Measurements from ENCODE around the gene CD22.

CD22 gene

DNA sequence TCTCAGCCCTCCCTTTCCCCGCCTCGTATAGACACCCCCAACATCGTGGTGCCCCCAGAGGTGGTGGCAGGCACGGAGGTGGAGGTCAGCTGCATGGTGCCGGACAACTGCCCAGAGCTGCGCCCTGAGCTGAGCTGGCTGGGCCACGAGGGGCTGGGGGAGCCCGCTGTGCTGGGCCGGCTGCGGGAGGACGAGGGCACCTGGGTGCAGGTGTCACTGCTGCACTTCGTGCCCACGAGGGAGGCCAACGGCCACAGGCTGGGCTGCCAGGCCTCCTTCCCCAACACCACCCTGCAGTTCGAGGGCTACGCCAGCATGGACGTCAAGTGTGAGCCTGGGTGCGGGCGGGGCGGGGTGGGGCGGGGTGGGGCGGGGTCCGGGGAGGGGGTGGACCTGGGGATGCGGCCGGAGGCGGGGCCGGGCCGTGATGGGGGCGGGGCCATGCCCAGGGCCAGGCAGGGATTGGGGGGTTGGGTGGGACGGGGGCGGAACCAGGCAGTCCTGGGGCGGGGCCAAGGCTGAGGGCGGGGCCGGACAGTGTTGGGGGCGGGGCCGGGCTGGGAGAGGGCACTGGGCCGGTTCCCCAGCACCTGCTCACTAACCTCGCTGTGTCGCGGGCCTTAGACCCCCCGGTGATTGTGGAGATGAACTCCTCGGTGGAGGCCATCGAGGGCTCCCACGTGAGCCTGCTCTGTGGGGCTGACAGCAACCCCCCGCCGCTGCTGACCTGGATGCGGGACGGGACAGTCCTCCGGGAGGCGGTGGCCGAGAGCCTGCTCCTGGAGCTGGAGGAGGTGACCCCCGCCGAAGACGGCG is 29.3 kb upstream of the CD22 start:
- H3K79me2 ChIP-seq (ENCODE audit: insufficient read depth, low read length): no peaks in the 10 kb centered on the region
- no peak for TF ChIP-seq EZH2phosphoT487 (conservative IDR thresholded peaks at IDR 0.05; ENCODE audit: low read length)
- TF ChIP-seq CTCF (IDR thresholded peaks at IDR 0.05; ENCODE audit: insufficient read depth, low read length, poor library complexity, severe bottlenecking): no peak
- no peak overlapping the region for H3K9ac ChIP-seq (ENCODE audit: low read length)
- H2AFZ ChIP-seq (ENCODE audit: low read depth, low read length, severe bottlenecking): no peak overlapping the region
- H3K36me3 ChIP-seq (ENCODE audit: low read length): no peaks in the 10 kb centered on the region
- H3K9me3 ChIP-seq (ENCODE audit: insufficient read depth, low read length): no peaks in the 10 kb centered on the region
- H4K20me1 ChIP-seq (ENCODE audit: low read depth, low read length): no peaks in the 10 kb centered on the region
- no peaks in the 10 kb centered on the region for H3K9me2 ChIP-seq (replicated peaks; ENCODE audit: insufficient read depth, low read length)
- no peaks in the 10 kb centered on the region for H3K27me3 ChIP-seq (ENCODE audit: low read length)
- H3K4me3 ChIP-seq (ENCODE audit: insufficient read depth, low read length, poor library complexity, severe bottlenecking): no peak overlapping the region
- H3K4me2 ChIP-seq (ENCODE audit: low read depth, low read length, poor library complexity, severe bottlenecking): no peak overlapping the region
- H3K27ac ChIP-seq (ENCODE audit: low read depth, low read length): no peak overlapping the region
- H3F3A ChIP-seq (ENCODE audit: insufficient read depth): peaks cover 27% of the 10 kb centered on the region

- no peak overlapping the region for H3K4me3 ChIP-seq (ENCODE audit: insufficient read depth, low read length, poor library complexity, severe bottlenecking)
- H3K9me3 ChIP-seq (ENCODE audit: insufficient read depth, low read length): no peaks in the 10 kb centered on the region
- no peak overlapping the region for H3K9ac ChIP-seq (ENCODE audit: low read length)
- TF ChIP-seq EZH2phosphoT487 (conservative IDR thresholded peaks at IDR 0.05; ENCODE audit: low read length) (no peak), CTCF (IDR thresholded peaks at IDR 0.05; ENCODE audit: insufficient read depth, low read length, poor library complexity, severe bottlenecking) (no peak)
- no peak overlapping the region for H2AFZ ChIP-seq (ENCODE audit: low read depth, low read length, severe bottlenecking)
- no peaks in the 10 kb centered on the region for H3K9me2 ChIP-seq (replicated peaks; ENCODE audit: insufficient read depth, low read length)
- no peak overlapping the region for H3K4me2 ChIP-seq (ENCODE audit: low read depth, low read length, poor library complexity, severe bottlenecking)
- no peak overlapping the region for H3K27ac ChIP-seq (ENCODE audit: low read depth, low read length)
- peaks cover 21% of the 10 kb centered on the region for H3F3A ChIP-seq (ENCODE audit: insufficient read depth)
- no peaks in the 10 kb centered on the region for H3K79me2 ChIP-seq (ENCODE audit: insufficient read depth, low read length)
- H3K27me3 ChIP-seq (ENCODE audit: low read length): no peaks in the 10 kb centered on the region
- no peaks in the 10 kb centered on the region for H3K36me3 ChIP-seq (ENCODE audit: low read length)
- no peaks in the 10 kb centered on the region for H4K20me1 ChIP-seq (ENCODE audit: low read depth, low read length)
Observed at GRCh38 chr19:35300339-35300649, 28.7 kb upstream of the CD22 start.

DNA sequence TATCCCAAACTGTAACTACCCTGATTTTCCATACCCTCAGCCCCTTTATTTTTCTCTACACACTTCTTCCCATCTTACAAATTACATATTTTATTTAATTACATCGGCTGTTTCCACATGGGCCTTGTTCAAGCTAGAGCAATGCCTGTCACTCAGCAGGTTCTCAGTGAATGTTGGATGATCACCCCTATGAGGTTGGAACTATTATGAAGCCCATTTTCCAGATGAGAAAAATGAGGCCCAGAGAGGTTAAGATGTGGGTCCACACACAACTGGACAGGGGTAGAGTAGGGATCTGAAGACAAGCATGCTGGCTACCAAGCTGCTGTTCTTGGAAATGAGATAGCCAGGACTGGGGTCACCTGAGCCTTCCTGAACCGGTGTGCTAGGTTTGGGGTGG is 27.0 kb upstream of the CD22 start:
- no peaks in the 10 kb centered on the region for H3K36me3 ChIP-seq (ENCODE audit: low read length)
- no peaks in the 10 kb centered on the region for H4K20me1 ChIP-seq (ENCODE audit: low read depth, low read length)
- no peaks in the 10 kb centered on the region for H3K9me3 ChIP-seq (ENCODE audit: insufficient read depth, low read length)
- H3K79me2 ChIP-seq (ENCODE audit: insufficient read depth, low read length): no peaks in the 10 kb centered on the region
- H3F3A ChIP-seq (ENCODE audit: insufficient read depth): 0 out of 2 replicates have a peak, but pooled peaks cover 5% of the 10 kb centered on the region
- no peak overlapping the region for H3K27ac ChIP-seq (ENCODE audit: low read depth, low read length)
- no peaks in the 10 kb centered on the region for H3K27me3 ChIP-seq (ENCODE audit: low read length)
- no peak overlapping the region for H3K4me3 ChIP-seq (ENCODE audit: insufficient read depth, low read length, poor library complexity, severe bottlenecking)
- H2AFZ ChIP-seq (ENCODE audit: low read depth, low read length, severe bottlenecking): no peak overlapping the region
- H3K9ac ChIP-seq (ENCODE audit: low read length): no peak overlapping the region
- no peak overlapping the region for H3K4me2 ChIP-seq (ENCODE audit: low read depth, low read length, poor library complexity, severe bottlenecking)
- TF ChIP-seq CTCF (IDR thresholded peaks at IDR 0.05; ENCODE audit: insufficient read depth, low read length, poor library complexity, severe bottlenecking) (no peak), EZH2phosphoT487 (conservative IDR thresholded peaks at IDR 0.05; ENCODE audit: low read length) (no peak)
- H3K9me2 ChIP-seq (replicated peaks; ENCODE audit: insufficient read depth, low read length): no peaks in the 10 kb centered on the region

Measured in SU-DHL-6 (cell line).